Endothelial cell of umbilical vein (primary cell): ENCODE results near the gene NEU1. TPM values are rescaled to one million over a fixed set of nuclear protein-coding genes. Genes with fewer than 3 reads are reported as not detected.

Source experiments
- BruUV-seq: library from RNA; stranded (reverse); fragments of 400-500 nt; replicated peaks from 2 replicates; lab custom pipeline; 2021; lab: Mats Ljungman, UMichigan
- CTCF ChIA-PET: fragments of 300-600, 350-600 bp; sonication (Branson Sonifier 250); formaldehyde crosslinking; loops from one replicate; lab custom pipeline; 2021; ENCODE audit warnings: antibody characterized with exemption, inconsistent platforms; lab: Charles Lee
- POLR2A ChIA-PET: fragments of 300-600, 350-600 bp; sonication (Branson Sonifier 250); formaldehyde crosslinking; loops from one replicate; lab custom pipeline; 2021; ENCODE audit warnings: antibody characterized with exemption, inconsistent platforms; lab: Charles Lee
- DNase-seq: peaks from one replicate; pipeline ENCODE4 v3.0.0-alpha.2; 2011; ENCODE audit warnings: low read depth, low spot score
- FAIRE-seq: peaks from 2 replicates; lab custom pipeline; 2011; peaks lifted over from hg19 to GRCh38; lab: Jason Lieb, UNC
- H2AFZ ChIP-seq: 2 replicates; pipeline ENCODE4 v1.6.0; 2012; ENCODE audit warnings: low read depth, low read length, control low read depth, inconsistent platforms
- H3K27ac ChIP-seq: 2 replicates; pipeline ENCODE4 v1.5.1; 2011; ENCODE audit warnings: low read depth, mild to moderate bottlenecking, control low read depth, low read length, moderate library complexity; ENCODE audit not compliant: insufficient read depth
- H3K27me3 ChIP-seq, 2 experiments: 2 replicates each; pipeline versions ENCODE4 v1.6.0 to v1.6.1; 2011; ENCODE audit warnings: low read length in 2 of 2, mixed read lengths in 1 of 2; ENCODE audit not compliant: control insufficient read depth in 2 of 2, insufficient read depth in 2 of 2
- H3K36me3 ChIP-seq, 2 experiments: 2 replicates in 1 of 2; 3 replicates in 1 of 2; pipeline ENCODE4 v1.5.1; 2011; ENCODE audit warnings: low read length in 2 of 2, mild to moderate bottlenecking in 1 of 2, moderate library complexity in 1 of 2; ENCODE audit not compliant: control insufficient read depth in 2 of 2, insufficient read depth in 2 of 2; ENCODE audit errors: extremely low read depth in 1 of 2
- H3K4me1 ChIP-seq: 3 replicates; pipeline ENCODE4 v1.5.1; 2011; ENCODE audit warnings: mild to moderate bottlenecking, low read length; ENCODE audit not compliant: control insufficient read depth, insufficient read depth; ENCODE audit errors: extremely low read depth
- H3K4me2 ChIP-seq: 2 replicates; pipeline ENCODE4 v1.6.1; 2011; ENCODE audit warnings: low read length, control low read depth, mixed read lengths; ENCODE audit not compliant: insufficient read depth
- H3K4me3 ChIP-seq, 3 experiments: fragments of 200-600 bp in 1 of 3; sonication (generic), shearing (Covaris generic) in 1 of 3; replicated peaks in 1 of 3; 2 replicates each; pipeline ENCODE4 v1.5.1; 2011 to 2016; ENCODE audit warnings: control low read depth in 3 of 3, low read length in 3 of 3, mild to moderate bottlenecking in 2 of 3, inconsistent platforms in 1 of 3, low read depth in 1 of 3, moderate library complexity in 1 of 3; ENCODE audit not compliant: insufficient read depth in 1 of 3
- H3K79me2 ChIP-seq: 2 replicates; pipeline ENCODE4 v1.6.0; 2012; ENCODE audit warnings: low read length, inconsistent platforms; ENCODE audit not compliant: control insufficient read depth, insufficient read depth
- H3K9ac ChIP-seq: replicated peaks from 2 replicates; pipeline ENCODE3; 2011; ENCODE audit warnings: low read length, control low read depth; ENCODE audit not compliant: insufficient read depth; ENCODE audit errors: extremely low read depth
- H3K9me1 ChIP-seq: replicated peaks from 3 replicates; pipeline ENCODE4 v1.6.0; 2011; ENCODE audit warnings: mild to moderate bottlenecking, low read length; ENCODE audit not compliant: control insufficient read depth, insufficient read depth; ENCODE audit errors: extremely low read depth
- H3K9me3 ChIP-seq: replicated peaks from 2 replicates; pipeline ENCODE4 v1.5.1; 2012; ENCODE audit warnings: low read length, inconsistent platforms; ENCODE audit not compliant: control insufficient read depth, insufficient read depth
- H4K20me1 ChIP-seq: replicated peaks from 2 replicates; pipeline ENCODE3; 2011; ENCODE audit warnings: mild to moderate bottlenecking, low read length; ENCODE audit not compliant: control insufficient read depth, insufficient read depth; ENCODE audit errors: extremely low read depth
- CTCF ChIP-seq, 2 donors: IDR thresholded peaks; 1 replicate in 1 of 2; 2 replicates in 1 of 2; pipeline ENCODE4 v1.5.1; 2011; ENCODE audit warnings: low read length in 2 of 2, mild to moderate bottlenecking in 2 of 2, moderate library complexity in 2 of 2, control low read depth in 1 of 2, inconsistent platforms in 1 of 2, low read depth in 1 of 2; ENCODE audit not compliant: insufficient read depth in 1 of 2; ENCODE audit errors: extremely low read depth in 1 of 2
- EZH2 ChIP-seq: IDR thresholded peaks from 2 replicates; pipeline ENCODE4 v1.6.1; 2012; ENCODE audit warnings: borderline replicate concordance, low read depth, mild to moderate bottlenecking, moderate library complexity, low read length, inconsistent platforms; ENCODE audit not compliant: severe bottlenecking
- FOS ChIP-seq: IDR thresholded peaks from 2 replicates; pipeline ENCODE4 v1.6.1; 2011; ENCODE audit warnings: mild to moderate bottlenecking, low read length, moderate library complexity, borderline replicate concordance; ENCODE audit not compliant: insufficient read depth
- GATA2 ChIP-seq: IDR thresholded peaks from 2 replicates; pipeline ENCODE4 v1.7.0; 2011; ENCODE audit warnings: low read depth, mild to moderate bottlenecking, moderate library complexity, mixed read lengths, low read length; ENCODE audit not compliant: insufficient read length, insufficient read depth
- MAX ChIP-seq: IDR thresholded peaks from 2 replicates; pipeline ENCODE4 v1.6.1; 2011; ENCODE audit not compliant: insufficient read depth, insufficient read length
- POLR2A ChIP-seq: IDR thresholded peaks from 2 replicates; pipeline ENCODE4 v1.6.1; 2012; ENCODE audit warnings: low read depth, mild to moderate bottlenecking, control low read depth, low read length
- POLR2AphosphoS5 ChIP-seq: IDR thresholded peaks from 2 replicates; pipeline ENCODE4 v1.6.1; 2012; ENCODE audit warnings: low read depth, mild to moderate bottlenecking, control low read depth, low read length, moderate library complexity; ENCODE audit not compliant: insufficient read depth
- dilution Hi-C: fragments of 300-500 bp; cut with MboI; formaldehyde crosslinking; loops from one replicate; pipeline ENCODE4 v1.15.0; 2019; ENCODE audit warnings: low sequenced_read_pairs; ENCODE audit not compliant: extremely low pct_ligation_motif_present
- intact Hi-C: fragments of 100-400 bp; cut with micrococcal nuclease; formaldehyde crosslinking; loops from one replicate; pipeline ENCODE4 v1.10.0; 2022
- polyA plus RNA-seq, 4 experiments: library from polyadenylated mRNA; depleted of rRNA in 3 of 4; stranded (reverse) in 3 of 4; unstranded in 1 of 4; fragments of >200 nt; gene quantifications; 2 replicates each; pipeline versions ENCODE4 v1.2.1 to v1.2.3, GENCODE V29; 2011 to 2012; ENCODE audit warnings: missing spikeins in 1 of 4
- total RNA-seq: library from RNA; stranded (reverse); gene quantifications from 2 replicates; pipeline ENCODE4 v1.2.3, GENCODE V29; 2021

The NEU1 gene
- total and polyA plus RNA-seq, 2 donors (not counting 3 experiments of a cell fraction or from before 2014, with no cell fraction given) = 62.8 to 111 TPM

GRCh38 chr6:31859923-31860322 lies 2.7 kb downstream of the NEU1 start:
- no peak for DNase-seq

More at GRCh38 chr6:31859923-31860322, 2.7 kb downstream of the NEU1 start:
- no peak for TF ChIP-seq CTCF (IDR thresholded peaks at IDR 0.05; ENCODE audit: extremely low read depth in 1 of 2, insufficient read depth in 1 of 2, low read depth in 1 of 2, low read length in 2 of 2)
- TF ChIP-seq POLR2A = no peak
- TF ChIP-seq FOS = no peak
- TF ChIP-seq EZH2 = no peak
- no peak for TF ChIP-seq GATA2
- no peak for TF ChIP-seq POLR2AphosphoS5
- no peak for TF ChIP-seq MAX
- Histone ChIP-seq H3K9me3 (no peaks in the 10 kb centered on the region), H2AFZ (no peak overlapping the region), H3K4me2 (no peak overlapping the region), H3K79me2 (peaks cover 4% of the 10 kb centered on the region), H3K36me3 (peaks cover 3 to 20% of the 10 kb centered on the region in 2 experiments), H3K9me1 (no peaks in the 10 kb centered on the region), H3K27ac (no peak overlapping the region), H3K4me1 (peaks cover 7% of the 10 kb centered on the region), H4K20me1 (no peaks in the 10 kb centered on the region), H3K27me3 (no peaks in the 10 kb centered on the region), H3K9ac (no peak overlapping the region), H3K4me3 (no peak overlapping the region)
- CTCF ChIA-PET = interaction anchor here (1.5 to 1.7 kb wide), 2 partner anchors 23 to 90 kb away, joined by 4 read pairs; no protein-coding TSS in a partner anchor
- intact Hi-C loops = no loop called here
- FAIRE-seq = no peak
- dilution Hi-C loops = no loop called here
- BruUV-seq = no TSS peak
- POLR2A ChIA-PET = no interaction called here
